Neural crest cell (in vitro differentiated cells): ENCODE measurements around the gene TCP1. TPM values are rescaled to one million over a fixed set of nuclear protein-coding genes. Genes with fewer than 3 reads are reported as not detected.
"Not testable (repeated sequence)": the region's sequence is repeated elsewhere in the genome, so short reads cannot be mapped to it uniquely, and the experiment has no call there.

Experiments
- DNase-seq: peaks from one replicate; pipeline ENCODE4 v3.0.0; 2021; ENCODE audit warnings: low read depth, mixed read lengths, low spot score
- H3K27ac Mint-ChIP-seq: one replicate; pipeline ENCODE4 v1.8.0; 2021; ENCODE audit warnings: mild to moderate bottlenecking, mixed read lengths; ENCODE audit not compliant: unreplicated experiment
- H3K27me3 Mint-ChIP-seq: 2 replicates; pipeline ENCODE4 v1.8.0; 2021; ENCODE audit warnings: low read depth, mild to moderate bottlenecking, mixed read lengths
- H3K36me3 Mint-ChIP-seq: 2 replicates; pipeline ENCODE4 v1.8.0; 2021; ENCODE audit warnings: low read depth, mild to moderate bottlenecking, mixed read lengths
- H3K4me1 Mint-ChIP-seq: 2 replicates; pipeline ENCODE4 v1.8.0; 2021; ENCODE audit warnings: mixed read lengths
- H3K4me3 Mint-ChIP-seq: one replicate; pipeline ENCODE4 v1.8.0; 2021; ENCODE audit warnings: mild to moderate bottlenecking, mixed read lengths
- H3K9me3 Mint-ChIP-seq: 2 replicates; pipeline ENCODE4 v1.8.0; 2021; ENCODE audit warnings: mixed read lengths
- CTCF ChIP-seq: fragments of 200-600 bp; sonication (generic); conservative IDR thresholded peaks from 2 replicates; pipeline ENCODE4 v1.5.0; 2021; ENCODE audit warnings: antibody characterized with exemption, mild to moderate bottlenecking
- total RNA-seq: library from RNA; stranded (reverse); gene quantifications from 2 replicates; pipeline ENCODE4 v1.2.1, GENCODE V29; 2021

The TCP1 gene
- total RNA-seq, 1 donor from 2014 or later: 246 TPM

GRCh38 chr6:159736908-159737307 is 52.5 kb downstream of the TCP1 start:
- H3K36me3 Mint-ChIP-seq: peaks cover 2% of the 10 kb centered on the region

GRCh38 chr6:159733395-159733794 is 56.0 kb downstream of the TCP1 start:
- not testable (repeated sequence) for H3K4me3 Mint-ChIP-seq, H3K27me3 Mint-ChIP-seq, H3K27ac Mint-ChIP-seq, H3K9me3 Mint-ChIP-seq, H3K36me3 Mint-ChIP-seq, DNase-seq
- H3K4me1 Mint-ChIP-seq: peaks cover 34% of the 10 kb centered on the region

More at GRCh38 chr6:159736908-159737307, 52.5 kb downstream of the TCP1 start:
- TF ChIP-seq CTCF: no peak
- DNase-seq: no peak
- no peak overlapping the region for H3K4me3 Mint-ChIP-seq
- no peaks in the 10 kb centered on the region for H3K9me3 Mint-ChIP-seq
- no peak overlapping the region for H3K27ac Mint-ChIP-seq
- no peaks in the 10 kb centered on the region for H3K27me3 Mint-ChIP-seq
- peaks cover 5% of the 10 kb centered on the region for H3K4me1 Mint-ChIP-seq

- H3K4me3 Mint-ChIP-seq: peak overlapping the region; percentile 56
- H3K27me3 Mint-ChIP-seq, H3K27ac Mint-ChIP-seq, H3K36me3 Mint-ChIP-seq, DNase-seq, H3K9me3 Mint-ChIP-seq: not testable (repeated sequence)
- peaks cover 38% of the 10 kb centered on the region for H3K4me1 Mint-ChIP-seq
Observed at GRCh38 chr6:159732550-159732949, 56.9 kb downstream of the TCP1 start.

- no peaks in the 10 kb centered on the region for H3K9me3 Mint-ChIP-seq
- H3K27me3 Mint-ChIP-seq: no peaks in the 10 kb centered on the region
- peak overlapping the region; percentile 72 for H3K4me3 Mint-ChIP-seq
Observed at GRCh38 chr6:159730332-159730676, 59.1 kb downstream of the TCP1 start.

GRCh38 chr6:159729598-159730331 is 59.6 kb downstream of the TCP1 start:
- peaks cover 49% of the 10 kb centered on the region for H3K4me1 Mint-ChIP-seq
- H3K36me3 Mint-ChIP-seq: no peaks in the 10 kb centered on the region
- peak overlapping the region; percentile 89 for H3K4me3 Mint-ChIP-seq
- TF ChIP-seq CTCF: no peak
- no peak overlapping the region for H3K27ac Mint-ChIP-seq
- no peaks in the 10 kb centered on the region for H3K27me3 Mint-ChIP-seq
- H3K9me3 Mint-ChIP-seq: no peaks in the 10 kb centered on the region
- no peak for DNase-seq

More at GRCh38 chr6:159730332-159730676, 59.1 kb downstream of the TCP1 start:
- DNase-seq: no peak
- Mint-ChIP-seq H3K4me1 (peaks cover 49% of the 10 kb centered on the region), H3K36me3 (no peaks in the 10 kb centered on the region), H3K27ac (no peak overlapping the region)
- TF ChIP-seq CTCF: no peak

GRCh38 chr6:159728531-159728964 is 60.9 kb downstream of the TCP1 start:
- H3K4me3 Mint-ChIP-seq: peak overlapping the region; percentile 89
- no peak for DNase-seq
- H3K36me3 Mint-ChIP-seq: no peaks in the 10 kb centered on the region
- peaks cover 49% of the 10 kb centered on the region for H3K4me1 Mint-ChIP-seq
- no peak for TF ChIP-seq CTCF
- H3K27me3 Mint-ChIP-seq: no peaks in the 10 kb centered on the region
- no peaks in the 10 kb centered on the region for H3K9me3 Mint-ChIP-seq
- H3K27ac Mint-ChIP-seq: peak overlapping the region; percentile 94

Other genes starting within 250 kb of the TCP1 start
- gene SOD2, start 96.4 kb downstream of the TCP1 start, total RNA-seq: 91.9 and 96.7 TPM in 2 replicates
- gene WTAP, start 62.1 kb downstream of the TCP1 start, total RNA-seq: 126 and 128 TPM in 2 replicates
- 419 and 443 TPM in 2 replicates for gene ACAT2, start 27.6 kb downstream of the TCP1 start, total RNA-seq
- gene MRPL18, start 865 bp upstream of the TCP1 start, total RNA-seq: 53.0 and 56.3 TPM in 2 replicates
- gene PNLDC1, start 10.7 kb upstream of the TCP1 start, total RNA-seq: 0.49 TPM in 1 of 2 replicates, not detected in the other
- gene MAS1, start 101.4 kb upstream of the TCP1 start, total RNA-seq: not detected in 2 replicates
- 97.3 and 103 TPM in 2 replicates for gene IGF2R, start 179.5 kb upstream of the TCP1 start, total RNA-seq